Activated gamma-delta T cell treated with anti-CD3 and anti-CD28 coated beads, Interleukin-2, amount 50 U/mL, for 16 hours (primary cell): ENCODE measurements around the gene FDX2.
A peak's percentile ranks its signal among the peaks of the same experiment; 100 is the strongest.
"Not testable (repeated sequence)": the region's sequence is repeated elsewhere in the genome, so short reads cannot be mapped to it uniquely, and the experiment has no call there.

Source experiments
- DNase-seq: peaks from one replicate; pipeline ENCODE4 v3.0.0-alpha.2; 2020; ENCODE audit warnings: low read depth

The FDX2 gene

GRCh38 chr19:10284065-10284959 is 31.5 kb downstream of the FDX2 start:
- DNase-seq: no peak

GRCh38 chr19:10283301-10284064 is 32.3 kb downstream of the FDX2 start:
- no peak for DNase-seq

GRCh38 chr19:10282043-10282442 is 33.8 kb downstream of the FDX2 start:
- DNase-seq: not testable (repeated sequence)

- no peak for DNase-seq
Measured at GRCh38 chr19:10279737-10280442, 35.9 kb downstream of the FDX2 start.

GRCh38 chr19:10278935-10279334 is 36.9 kb downstream of the FDX2 start:
- DNase-seq: no peak

- DNase-seq: no peak
Measured at GRCh38 chr19:10277795-10278589, 37.8 kb downstream of the FDX2 start.

GRCh38 chr19:10274589-10274988 is 41.2 kb downstream of the FDX2 start:
- no peak for DNase-seq

GRCh38 chr19:10271543-10272086 is 44.2 kb downstream of the FDX2 start:
- no peak for DNase-seq

- DNase-seq: peak; percentile 70
Measured at GRCh38 chr19:10270616-10271394, 45.0 kb downstream of the FDX2 start, which contains the start of gene ICAM1. Gene ICAM1 (plus strand): TSS chr19:10271120. CDS start chr19:10271160, 40 bp downstream.

GRCh38 chr19:10270180-10270615 is 45.6 kb downstream of the FDX2 start:
- DNase-seq: peak; percentile 78

- peak; percentile 82 for DNase-seq
Measured at GRCh38 chr19:10269333-10270179, 46.3 kb downstream of the FDX2 start.

GRCh38 chr19:10268071-10268470 is 47.7 kb downstream of the FDX2 start:
- DNase-seq: no peak

GRCh38 chr19:10266706-10267105 is 49.1 kb downstream of the FDX2 start:
- DNase-seq: no peak

- DNase-seq: no peak
Measured at GRCh38 chr19:10262771-10263170, 53.0 kb downstream of the FDX2 start.

GRCh38 chr19:10260141-10260584 is 55.7 kb downstream of the FDX2 start:
- DNase-seq: no peak
